Testis (tissue), 3 donors: ENCODE data around the gene PRPSAP1. TPM values are rescaled to one million over a fixed set of nuclear protein-coding genes. Genes with fewer than 3 reads are reported as not detected.

Experiments
- DNase-seq: peaks from one replicate; pipeline ENCODE4 v3.0.0-alpha.2; 2019
- H3K27ac ChIP-seq, 2 donors: fragments of 200-600 bp; sonication (generic); one replicate each; pipeline ENCODE4 v1.5.1; 2019
- H3K27me3 ChIP-seq: fragments of 200-600 bp; sonication (generic); one replicate; pipeline ENCODE4 v1.5.1; 2019
- H3K36me3 ChIP-seq: fragments of 200-600 bp; sonication (generic); one replicate; pipeline ENCODE4 v1.5.1; 2017; ENCODE audit warnings: low read depth; ENCODE audit errors: missing control alignments
- H3K4me1 ChIP-seq: fragments of 200-600 bp; sonication (generic); one replicate; pipeline ENCODE4 v1.5.1; 2019
- H3K4me3 ChIP-seq, 2 donors: fragments of 200-600 bp; sonication (generic); one replicate each; pipeline ENCODE4 v1.5.1; 2017 to 2019
- H3K9me3 ChIP-seq: fragments of 200-600 bp; sonication (generic); one replicate; pipeline ENCODE4 v1.5.1; 2017
- CTCF ChIP-seq, 3 experiments: fragments of 450-650 bp in 2 of 3; fragments of 200-600 bp in 1 of 3; sonication (generic) in 1 of 3; IDR thresholded peaks; one replicate each; pipeline ENCODE4 v1.5.1; 2016 to 2019; ENCODE audit warnings: antibody characterized with exemption in 3 of 3, mild to moderate bottlenecking in 2 of 3, moderate library complexity in 1 of 3
- POLR2A ChIP-seq: fragments of 450-650 bp; IDR thresholded peaks from one replicate; pipeline ENCODE4 v1.6.1; 2017; ENCODE audit warnings: antibody characterized with exemption, mild to moderate bottlenecking, moderate library complexity
- WGBS, 2 donors: methylation state at CpG; one replicate each; pipeline ENCODE4 v1.1.5; 2018; 5-methylcytosine and 5-hydroxymethylcytosine counted together
- intact Hi-C: fragments of 100-400 bp; cut with DNase I; formaldehyde crosslinking; loops from one replicate; pipeline ENCODE4 v1.15.1; 2023; ENCODE audit warnings: low total_unique reads
- polyA plus RNA-seq: library from polyadenylated mRNA; stranded (reverse); fragments of 350-450 nt; fragmentation: Illumina TruSeq; extraction: RNeasy Lipid Tissue Mini Kit (QIAGEN cat#74804); gene quantifications from one replicate; pipeline ENCODE4 v1.2.3, GENCODE V29; 2014; ENCODE audit warnings: low read depth, low replicate concordance; ENCODE audit not compliant: insufficient read depth
- small RNA-seq, 2 donors: library from RNA; depleted of rRNA; stranded (forward); fragments of <200 nt; gene quantifications; one replicate each; pipeline ENCODE3, GENCODE V24; 2016
- total RNA-seq, 2 donors: library from RNA; depleted of rRNA; stranded (reverse); fragments of >200 nt; gene quantifications; one replicate each; pipeline ENCODE4 v1.2.3, GENCODE V29; 2016

Gene PRPSAP1
- total and polyA plus RNA-seq, 3 donors from 2014 or later, result 132 to 184 (median 152) TPM

DNA sequence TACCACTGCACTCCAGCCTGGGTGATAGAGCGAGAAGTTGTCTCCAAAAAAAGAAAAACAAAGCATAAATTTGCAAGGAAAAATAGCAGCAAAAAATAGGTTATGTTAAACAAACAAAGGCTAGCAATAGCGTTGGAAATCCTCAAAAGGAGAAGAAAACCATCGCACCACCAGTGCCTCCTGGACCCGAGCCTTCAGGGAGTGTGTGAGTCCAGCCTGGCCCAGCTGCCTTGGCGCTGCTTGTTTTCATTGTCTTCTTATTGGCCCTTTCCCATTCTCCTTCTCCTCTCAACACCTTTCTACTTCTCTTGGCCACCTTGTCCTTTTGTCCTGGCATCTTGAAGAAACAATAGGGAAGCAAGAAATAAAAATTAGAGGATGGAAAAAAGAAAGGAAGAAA is 93.0 kb downstream of the PRPSAP1 start:
- TF ChIP-seq CTCF (IDR thresholded peaks at IDR 0.05), result no peak
- no peak for TF ChIP-seq POLR2A
- Histone ChIP-seq H3K4me1 (peaks cover 9% of the 10 kb centered on the region), H3K36me3 (no peaks in the 10 kb centered on the region), H3K9me3 (no peaks in the 10 kb centered on the region), H3K27ac (no peak overlapping the region), H3K4me3 (no peak overlapping the region), H3K27me3 (no peaks in the 10 kb centered on the region)
- intact Hi-C loops, result no loop called here
- no peak for DNase-seq
- 84 to 85% methylated on average over 5 of the region's 5 CpGs for WGBS, 2 donors

- no peaks in the 10 kb centered on the region for H3K36me3 ChIP-seq
- no peaks in the 10 kb centered on the region for H3K9me3 ChIP-seq
- TF ChIP-seq POLR2A (no peak), CTCF (IDR thresholded peaks at IDR 0.05) (no peak)
- intact Hi-C loops, result no loop called here
- H3K27me3 ChIP-seq, result no peaks in the 10 kb centered on the region
- WGBS, 2 donors, result 93 to 98% methylated on average over 7 of the region's 7 CpGs
- peaks cover 9% of the 10 kb centered on the region for H3K4me1 ChIP-seq
- DNase-seq, result no peak
- no peak overlapping the region for H3K27ac ChIP-seq
- H3K4me3 ChIP-seq, result no peak overlapping the region
Measured at GRCh38 chr17:76260220-76260619, 93.5 kb downstream of the PRPSAP1 start.

Small RNAs within 50 kb of the gene (small RNA-seq; reads per million reads assigned to genes)
- gene RF00019 (0 reads per million in 2 donors), gene RNU6-24P (0 reads per million in 2 donors)

Other genes starting within 250 kb of the PRPSAP1 start
- gene FOXJ1, start 212.7 kb downstream of the PRPSAP1 start, total RNA-seq, result 10 to 100 TPM; 22.9 to 29.4 TPM
- 30.5 TPM for gene FOXJ1, start 212.7 kb downstream of the PRPSAP1 start, polyA plus RNA-seq
- 100 to 1,000 TPM; 101 to 108 TPM for gene RNF157, start 113.4 kb downstream of the PRPSAP1 start, total RNA-seq
- 98.8 TPM for gene RNF157, start 113.4 kb downstream of the PRPSAP1 start, polyA plus RNA-seq
- gene UBALD2, start 88.6 kb downstream of the PRPSAP1 start, total RNA-seq, result 10 to 100 TPM; 13.6 to 16.7 TPM
- 48.7 TPM for gene UBALD2, start 88.6 kb downstream of the PRPSAP1 start, polyA plus RNA-seq
- gene QRICH2, start 45.6 kb downstream of the PRPSAP1 start, total RNA-seq, result 10 to 100 TPM; 27.0 to 39.0 TPM
- 43.4 TPM for gene QRICH2, start 45.6 kb downstream of the PRPSAP1 start, polyA plus RNA-seq
- gene SPHK1, start 30.7 kb upstream of the PRPSAP1 start, total RNA-seq, result 10 to 100 TPM; 14.7 to 17.7 TPM
- gene SPHK1, start 30.7 kb upstream of the PRPSAP1 start, polyA plus RNA-seq, result 8.0 TPM
- gene UBE2O, start 99.2 kb upstream of the PRPSAP1 start, total RNA-seq, result 10 to 100 TPM; 56.6 to 58.0 TPM
- 40.6 TPM for gene UBE2O, start 99.2 kb upstream of the PRPSAP1 start, polyA plus RNA-seq
- 1 to 10 TPM; 2.0 to 4.3 TPM for gene AANAT, start 113.7 kb upstream of the PRPSAP1 start, total RNA-seq
- gene AANAT, start 113.7 kb upstream of the PRPSAP1 start, polyA plus RNA-seq, result 4.4 TPM
- gene RHBDF2, start 147.5 kb upstream of the PRPSAP1 start, total RNA-seq, result 10 to 100 TPM; 26.3 to 30.2 TPM
- gene RHBDF2, start 147.5 kb upstream of the PRPSAP1 start, polyA plus RNA-seq, result 9.7 TPM
- 1 to 10 TPM; 3.4 to 7.2 TPM for gene CYGB, start 183.8 kb upstream of the PRPSAP1 start, total RNA-seq
- gene CYGB, start 183.8 kb upstream of the PRPSAP1 start, polyA plus RNA-seq, result 9.9 TPM
- gene PRCD, start 186.1 kb upstream of the PRPSAP1 start, total RNA-seq, result 1 to 10 TPM; 3.2 to 3.8 TPM
- gene PRCD, start 186.1 kb upstream of the PRPSAP1 start, polyA plus RNA-seq, result 4.6 TPM
- 10 to 100 TPM; 29.7 to 87.5 TPM for gene ST6GALNAC2, start 231.9 kb upstream of the PRPSAP1 start, total RNA-seq
- gene ST6GALNAC2, start 231.9 kb upstream of the PRPSAP1 start, polyA plus RNA-seq, result 107 TPM